ENCODE data around the gene ADCK1. TPM values are rescaled to one million over a fixed set of nuclear protein-coding genes. Genes with fewer than 3 reads are reported as not detected.

ADCK1 gene
- total and polyA plus RNA-seq, 2 of the 13 experiments (the other 11 are each of a cell fraction or from before 2014, with no cell fraction given), result 3.9 to 6.3 TPM

- ChIA-PET POLR2A (no interaction called here), CTCF (ENCODE audit: low intra/inter-chr PET ratio, low total read pairs) (no interaction called here)
- Histone ChIP-seq H3K4me1 (ENCODE audit: insufficient read depth, low read length) (0 out of 2 replicates have a peak, but pooled peaks cover 8% of the 10 kb centered on the region), H3K79me2 (ENCODE audit: insufficient read depth, low read length) (no peaks in the 10 kb centered on the region), H4K20me1 (ENCODE audit: insufficient read depth, low read length) (no peaks in the 10 kb centered on the region), H3K27me3 (ENCODE audit: control insufficient read depth in 1 of 2, insufficient read depth in 2 of 2, low read length in 2 of 2) (peaks cover 2 to 13% of the 10 kb centered on the region in 2 experiments; a peak in 1 of 5 replicates), H2AFZ (ENCODE audit: low read length) (no peak overlapping the region), H3K9ac (ENCODE audit: insufficient read depth, low read depth, low read length) (no peak overlapping the region), H3K27ac (ENCODE audit: extremely low read length, insufficient read depth, low read length) (no peak overlapping the region), H3K9me3 (ENCODE audit: low read length) (no peaks in the 10 kb centered on the region), H3K36me3 (replicated peaks in 1 of 2; ENCODE audit: control insufficient read depth in 1 of 2, insufficient read depth in 2 of 2, low read length in 2 of 2) (no peaks in the 10 kb centered on the region), H3K4me2 (ENCODE audit: low read depth, low read length) (peak overlapping the region; percentile 62), H3K4me3 (replicated peaks in 1 of 3; ENCODE audit: insufficient read depth in 1 of 3, low read depth in 2 of 3, low read length in 3 of 3) (peak overlapping the region in 2 of 3 experiments; percentile 39 to 52; a peak in 3 of 6 replicates)
- DNase-seq (ENCODE audit: low spot score), result no peak
- ATAC-seq, result peak; percentile 74
- intact Hi-C loops (cut with micrococcal nuclease; ENCODE audit: unreplicated experiment), result no loop called here
- no TSS peak for BruUV-seq (replicated peaks)
- 83% methylated on average over 10 of the region's 45 CpGs for WGBS (ENCODE audit: low lambda C conversion rate)
- no peak for FAIRE-seq
- in situ Hi-C loops (cut with HindIII; ENCODE audit: extremely low pct_ligation_motif_present, low pct_unique_long_range_greater_than_20kb), result loop anchor here (10.0 kb wide), 1 partner anchor 116 kb away; no protein-coding TSS in a partner anchor
- TF ChIP-seq, protein P1, sequence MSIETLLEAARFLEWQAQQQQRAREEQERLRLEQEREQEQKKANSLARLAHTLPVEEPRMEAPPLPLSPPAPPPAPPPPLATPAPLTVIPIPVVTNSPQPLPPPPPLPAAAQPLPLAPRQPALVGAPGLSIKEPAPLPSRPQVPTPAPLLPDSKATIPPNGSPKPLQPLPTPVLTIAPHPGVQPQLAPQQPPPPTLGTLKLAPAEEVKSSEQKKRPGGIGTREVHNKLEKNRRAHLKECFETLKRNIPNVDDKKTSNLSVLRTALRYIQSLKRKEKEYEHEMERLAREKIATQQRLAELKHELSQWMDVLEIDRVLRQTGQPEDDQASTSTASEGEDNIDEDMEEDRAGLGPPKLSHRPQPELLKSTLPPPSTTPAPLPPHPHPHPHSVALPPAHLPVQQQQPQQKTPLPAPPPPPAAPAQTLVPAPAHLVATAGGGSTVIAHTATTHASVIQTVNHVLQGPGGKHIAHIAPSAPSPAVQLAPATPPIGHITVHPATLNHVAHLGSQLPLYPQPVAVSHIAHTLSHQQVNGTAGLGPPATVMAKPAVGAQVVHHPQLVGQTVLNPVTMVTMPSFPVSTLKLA (IDR thresholded peaks at IDR 0.05), result no peak
- TF ChIP-seq ZNF33A (CRISPR knock-in tag; IDR thresholded peaks at IDR 0.05; ENCODE audit: borderline replicate concordance) (no peak), POLR2G (IDR thresholded peaks at IDR 0.05; ENCODE audit: low read depth, low read length) (no peak), PHF8 (CRISPR knock-in tag; IDR thresholded peaks at IDR 0.05) (no peak), ZFYVE20 (CRISPR knock-in tag; IDR thresholded peaks at IDR 0.05; ENCODE audit: borderline replicate concordance, low read depth) (no peak), ZBTB14 (CRISPR knock-in tag; IDR thresholded peaks at IDR 0.05) (peak; percentile 68), HNRNPLL (IDR thresholded peaks at IDR 0.05; ENCODE audit: low read depth, low read length, poor library complexity, severe bottlenecking) (peak; percentile 69), ONECUT2 (CRISPR knock-in tag; IDR thresholded peaks at IDR 0.05) (no peak), GABPB1 (CRISPR knock-in tag; IDR thresholded peaks at IDR 0.05) (peak; percentile 29; the same call in 1 of the 2 replicates), ZNF687 (CRISPR knock-in tag; IDR thresholded peaks at IDR 0.05) (peak; percentile 61), DMAP1 (CRISPR knock-in tag; IDR thresholded peaks at IDR 0.05) (no peak)
- TF ChIP-seq, protein P2, sequence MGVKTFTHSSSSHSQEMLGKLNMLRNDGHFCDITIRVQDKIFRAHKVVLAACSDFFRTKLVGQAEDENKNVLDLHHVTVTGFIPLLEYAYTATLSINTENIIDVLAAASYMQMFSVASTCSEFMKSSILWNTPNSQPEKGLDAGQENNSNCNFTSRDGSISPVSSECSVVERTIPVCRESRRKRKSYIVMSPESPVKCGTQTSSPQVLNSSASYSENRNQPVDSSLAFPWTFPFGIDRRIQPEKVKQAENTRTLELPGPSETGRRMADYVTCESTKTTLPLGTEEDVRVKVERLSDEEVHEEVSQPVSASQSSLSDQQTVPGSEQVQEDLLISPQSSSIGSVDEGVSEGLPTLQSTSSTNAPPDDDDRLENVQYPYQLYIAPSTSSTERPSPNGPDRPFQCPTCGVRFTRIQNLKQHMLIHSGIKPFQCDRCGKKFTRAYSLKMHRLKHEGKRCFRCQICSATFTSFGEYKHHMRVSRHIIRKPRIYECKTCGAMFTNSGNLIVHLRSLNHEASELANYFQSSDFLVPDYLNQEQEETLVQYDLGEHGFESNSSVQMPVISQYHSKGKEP (CRISPR knock-in tag; IDR thresholded peaks at IDR 0.05), result no peak
- TF ChIP-seq, protein P3, sequence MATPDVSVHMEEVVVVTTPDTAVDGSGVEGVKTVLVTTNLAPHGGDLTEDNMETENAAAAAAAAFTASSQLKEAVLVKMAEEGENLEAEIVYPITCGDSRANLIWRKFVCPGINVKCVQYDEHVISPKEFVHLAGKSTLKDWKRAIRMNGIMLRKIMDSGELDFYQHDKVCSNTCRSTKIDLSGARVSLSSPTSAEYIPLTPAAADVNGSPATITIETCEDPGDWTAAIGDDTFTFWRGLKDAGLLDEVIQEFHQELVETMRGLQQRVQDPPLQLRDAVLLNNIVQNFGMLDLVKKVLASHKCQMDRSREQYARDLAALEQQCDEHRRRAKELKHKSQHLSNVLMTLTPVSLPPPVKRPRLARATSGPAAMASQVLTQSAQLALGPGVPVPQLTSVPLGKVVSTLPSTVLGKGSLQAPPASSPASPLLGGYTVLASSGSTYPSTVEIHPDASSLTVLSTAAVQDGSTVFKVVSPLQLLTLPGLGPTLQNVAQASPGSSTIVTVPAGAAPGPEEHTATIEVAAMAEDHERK (CRISPR knock-in tag; IDR thresholded peaks at IDR 0.05; ENCODE audit: low read depth), result no peak
These were observed 180.8 kb downstream of the ADCK1 start for GRCh38 chr14:77980475-77981321.

Measured in HepG2 (cell line).